RCC 7860 (cell line): ENCODE results near the gene DIP2C.
"Not testable (repeated sequence)": the region's sequence is repeated elsewhere in the genome, so short reads cannot be mapped to it uniquely, and the experiment has no call there.

Experiments used
- DNase-seq: peaks from one replicate; pipeline ENCODE4 v3.0.0-alpha.2; 2015; ENCODE audit warnings: low spot score
- FAIRE-seq: peaks from 2 replicates; lab custom pipeline; 2012; peaks lifted over from hg19 to GRCh38; lab: Jason Lieb, UNC

DIP2C gene

DNA sequence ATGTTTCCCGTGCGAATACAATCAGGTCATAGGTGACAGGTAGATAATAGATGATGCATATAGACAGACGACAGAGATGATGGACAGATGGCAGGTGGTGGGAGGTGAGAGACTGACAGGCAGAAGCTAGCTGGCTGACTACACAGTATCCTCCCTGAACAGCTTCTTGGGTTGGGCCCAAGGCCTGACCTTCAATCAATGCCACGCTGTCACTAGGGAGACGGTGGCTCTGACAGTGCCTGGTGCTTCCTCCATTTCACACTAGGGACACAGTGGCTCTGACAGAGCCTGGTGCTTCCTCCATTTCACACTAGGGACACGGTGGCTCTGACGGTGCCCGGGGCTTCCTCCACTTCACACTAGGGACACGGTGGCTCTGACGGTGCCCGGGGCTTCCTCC lies 200.1 kb downstream of the DIP2C start:
- DNase-seq: no peak
- no peak for FAIRE-seq

DNA sequence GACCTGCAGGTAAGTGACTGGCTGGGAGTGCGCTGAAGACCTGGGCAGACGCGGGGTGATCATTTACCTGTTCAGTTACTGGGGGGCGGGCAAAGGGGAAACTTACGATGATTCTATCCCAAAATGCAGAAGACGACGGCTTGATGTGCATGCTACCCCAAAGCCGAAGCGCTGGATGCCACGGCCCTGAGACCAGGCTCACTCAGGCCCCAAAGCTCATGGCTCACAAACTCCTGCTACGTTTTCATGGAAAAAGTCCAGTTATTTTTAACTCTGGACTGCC lies 200.6 kb downstream of the DIP2C start:
- DNase-seq (no peak), FAIRE-seq (no peak)

- DNase-seq (no peak), FAIRE-seq (no peak)
Observed at GRCh38 chr10:488081-488932, 201.2 kb downstream of the DIP2C start.

- FAIRE-seq (no peak), DNase-seq (no peak)
Observed at GRCh38 chr10:486666-487322, 202.7 kb downstream of the DIP2C start.

DNA sequence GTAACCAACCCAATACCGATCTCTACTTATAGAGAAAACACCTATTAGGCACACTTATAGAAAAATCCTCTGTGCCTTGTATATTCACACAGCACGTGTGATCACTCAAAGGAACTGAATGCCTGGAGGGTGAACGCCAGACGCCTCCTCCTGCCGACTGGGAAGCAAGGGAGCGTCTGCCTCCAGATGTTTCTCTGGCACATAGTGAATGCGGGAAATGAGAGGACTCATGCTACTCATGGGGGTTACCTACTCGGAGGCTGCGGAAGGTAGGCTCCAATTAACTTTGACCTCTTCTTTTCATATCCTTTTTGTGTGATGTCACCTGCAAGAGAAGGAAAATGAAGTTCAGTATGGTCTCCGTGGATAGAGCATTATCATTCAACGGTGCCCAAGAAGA lies 203.3 kb downstream of the DIP2C start:
- FAIRE-seq: no peak
- no peak for DNase-seq

GRCh38 chr10:485776-486175 lies 203.7 kb downstream of the DIP2C start:
- FAIRE-seq: no peak
- no peak for DNase-seq

- FAIRE-seq: no peak
- DNase-seq: no peak
Observed at GRCh38 chr10:484925-485661, 204.4 kb downstream of the DIP2C start.

DNA sequence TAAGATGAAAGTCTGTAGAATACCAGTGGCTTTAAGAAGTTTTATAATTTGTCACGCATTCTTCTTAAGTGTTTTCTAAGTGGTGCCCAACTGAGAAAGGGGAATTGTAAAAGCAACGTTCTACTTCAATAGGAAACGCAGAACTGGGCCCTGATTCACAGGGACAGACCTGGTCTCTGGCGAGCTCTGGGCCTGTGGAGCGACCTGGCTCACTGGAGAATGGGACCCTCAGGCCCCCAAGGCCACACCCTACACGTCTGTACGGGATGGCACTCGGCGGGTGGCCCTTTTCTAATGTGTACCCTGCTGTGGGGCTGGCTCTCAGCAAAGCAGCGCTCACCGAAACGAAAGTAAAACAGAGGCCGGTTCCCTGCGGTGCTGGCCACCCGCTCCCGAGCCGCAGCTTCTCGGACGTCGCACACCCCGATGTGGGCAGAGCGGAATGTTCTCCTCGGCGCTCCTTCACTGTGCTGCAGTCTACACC lies 205.0 kb downstream of the DIP2C start:
- no peak for FAIRE-seq
- no peak for DNase-seq

DNA sequence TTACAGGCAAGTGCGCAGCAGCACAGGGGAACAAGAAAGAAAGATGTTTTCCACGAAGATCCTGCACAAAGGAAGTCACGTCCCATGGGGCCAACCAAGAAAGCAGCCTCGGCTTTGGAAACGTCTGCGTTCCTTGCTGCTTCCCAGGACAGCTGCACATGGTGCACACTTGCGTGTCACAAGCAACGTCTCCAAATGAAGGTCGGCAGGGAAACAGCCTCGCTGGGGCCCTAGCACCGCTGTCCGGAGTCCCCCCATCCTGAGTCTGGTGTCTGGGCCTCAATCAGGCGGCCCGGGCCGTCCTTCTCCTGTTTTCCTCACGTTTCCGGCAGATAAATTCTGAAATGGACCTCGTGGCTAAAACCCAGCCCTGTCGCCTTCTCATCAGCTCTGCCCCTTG lies 206.2 kb downstream of the DIP2C start:
- DNase-seq (no peak), FAIRE-seq (no peak)

- no peak for FAIRE-seq
- DNase-seq: no peak
Observed at GRCh38 chr10:482848-483247, 206.6 kb downstream of the DIP2C start.

DNA sequence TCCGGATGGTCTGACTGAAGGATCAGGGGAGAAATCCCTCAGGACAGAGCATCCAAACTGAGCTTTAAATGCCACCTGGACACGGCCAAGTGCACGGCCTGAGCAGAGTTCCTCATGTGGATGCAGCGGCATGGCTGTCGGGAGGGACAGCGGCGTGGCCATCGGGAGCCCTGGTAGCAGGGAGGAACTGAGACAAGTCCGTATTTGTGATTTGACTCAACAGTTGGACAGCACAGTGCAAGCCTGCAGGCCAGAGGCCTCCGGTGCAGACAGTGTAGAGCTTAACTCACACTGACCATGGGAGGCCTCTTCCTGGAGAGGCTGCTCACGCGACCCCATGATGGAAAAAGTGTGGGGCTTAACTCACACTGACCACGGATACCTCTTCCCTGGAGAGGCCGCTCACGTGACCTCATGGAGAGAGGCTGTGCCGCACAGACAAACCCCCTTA lies 207.4 kb downstream of the DIP2C start:
- DNase-seq: no peak
- no peak for FAIRE-seq

DNA sequence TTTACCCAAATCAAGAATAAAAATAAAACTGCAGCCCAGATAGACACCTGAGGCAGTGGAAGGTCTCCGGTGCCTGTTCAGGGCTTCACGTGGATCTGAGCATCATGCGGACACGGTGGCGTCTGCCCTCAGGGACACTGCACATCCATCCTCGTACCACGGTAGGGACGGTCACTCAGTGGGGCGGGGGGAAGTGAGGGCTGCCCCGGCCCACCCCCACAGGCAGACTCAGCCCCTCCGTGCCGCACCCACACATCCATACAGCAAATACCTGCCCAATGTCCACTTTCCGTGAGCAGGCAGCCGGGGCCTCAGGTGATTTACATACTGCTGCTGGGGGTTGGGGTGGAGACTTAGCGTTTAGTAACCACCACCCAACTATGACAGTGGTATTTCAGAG lies 207.8 kb downstream of the DIP2C start:
- DNase-seq (no peak), FAIRE-seq (no peak)

- no peak for DNase-seq
- no peak for FAIRE-seq
Observed at GRCh38 chr10:480928-481552, 208.4 kb downstream of the DIP2C start.

DNA sequence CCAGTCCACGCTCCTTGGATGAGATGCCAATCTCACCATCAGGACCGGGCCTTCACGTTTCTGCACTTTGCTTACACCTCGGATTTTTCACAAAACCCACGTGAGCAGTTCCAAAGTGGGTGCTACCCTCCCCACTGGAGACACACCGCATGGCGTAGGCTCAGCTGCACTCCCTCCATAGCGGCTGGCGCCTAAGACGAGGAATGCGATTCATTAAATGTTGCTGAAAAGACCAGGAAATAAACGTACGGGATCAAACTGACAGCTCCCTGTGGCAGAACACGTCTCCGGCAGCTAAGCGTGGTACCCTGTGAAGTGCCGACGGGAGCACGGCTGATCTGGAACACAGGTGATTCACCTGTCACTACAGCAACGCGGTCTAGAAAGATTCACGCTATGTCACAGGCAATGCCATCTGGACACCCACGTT lies 209.0 kb downstream of the DIP2C start:
- no peak for DNase-seq
- no peak for FAIRE-seq

DNA sequence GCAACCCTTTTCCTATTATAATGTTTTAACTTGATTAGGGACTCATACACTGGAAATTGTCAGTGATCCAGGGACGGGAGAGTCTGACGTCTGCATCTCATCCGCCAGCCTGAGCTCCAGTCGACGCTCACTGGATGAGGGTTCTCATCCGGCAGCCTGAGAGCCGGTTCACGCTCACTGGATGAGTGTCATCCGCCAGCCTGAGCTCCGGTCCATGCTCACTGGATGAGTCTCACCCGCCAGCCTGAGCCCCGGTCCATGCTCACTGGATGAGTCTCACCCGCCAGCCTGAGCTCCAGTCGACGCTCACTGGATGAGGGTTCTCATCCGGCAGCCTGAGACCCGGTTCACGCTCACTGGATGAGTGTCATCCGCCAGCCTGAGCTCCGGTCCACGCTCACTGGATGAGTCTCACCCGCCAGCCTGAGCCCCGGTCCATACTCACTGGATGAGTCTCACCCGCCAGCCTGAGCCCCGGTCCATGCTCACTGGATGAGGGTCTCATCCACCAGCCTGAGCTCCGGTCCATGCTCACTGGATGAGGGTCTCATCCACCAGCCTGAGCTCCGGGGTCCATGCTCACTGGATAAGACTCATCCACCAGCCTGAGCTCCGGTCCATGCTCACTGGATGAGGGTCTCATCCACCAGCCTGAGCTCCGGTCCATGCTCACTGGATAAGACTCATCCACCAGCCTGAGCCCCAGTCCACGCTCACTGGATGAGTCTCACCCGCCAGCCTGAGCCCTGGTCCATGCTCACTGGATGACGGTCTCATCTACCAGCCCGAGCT lies 209.6 kb downstream of the DIP2C start:
- not testable (repeated sequence) for DNase-seq, FAIRE-seq

- FAIRE-seq: no peak
- no peak for DNase-seq
Observed at GRCh38 chr10:478471-479245, 210.8 kb downstream of the DIP2C start.

DNA sequence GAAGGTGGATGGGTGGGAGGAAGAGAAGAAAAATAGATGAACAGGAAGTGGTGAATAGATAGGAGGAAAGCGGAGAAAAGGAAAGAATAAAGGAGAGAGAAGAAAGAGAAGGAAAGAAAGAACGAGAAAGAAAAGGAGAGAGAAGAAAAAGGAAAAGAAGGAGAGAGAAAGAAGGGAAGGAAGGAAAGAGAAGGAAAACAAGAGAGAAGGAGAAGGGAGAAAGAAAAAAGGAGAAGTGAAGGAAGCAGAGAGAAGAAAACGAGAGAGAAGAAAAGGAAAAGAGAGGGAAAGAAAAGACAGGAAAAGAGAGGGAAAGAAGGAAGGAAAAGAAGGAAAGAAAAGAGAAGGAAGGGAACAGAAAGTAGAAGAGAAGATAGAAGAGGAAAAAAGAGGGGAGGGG lies 211.8 kb downstream of the DIP2C start:
- no peak for FAIRE-seq
- DNase-seq: no peak

DNA sequence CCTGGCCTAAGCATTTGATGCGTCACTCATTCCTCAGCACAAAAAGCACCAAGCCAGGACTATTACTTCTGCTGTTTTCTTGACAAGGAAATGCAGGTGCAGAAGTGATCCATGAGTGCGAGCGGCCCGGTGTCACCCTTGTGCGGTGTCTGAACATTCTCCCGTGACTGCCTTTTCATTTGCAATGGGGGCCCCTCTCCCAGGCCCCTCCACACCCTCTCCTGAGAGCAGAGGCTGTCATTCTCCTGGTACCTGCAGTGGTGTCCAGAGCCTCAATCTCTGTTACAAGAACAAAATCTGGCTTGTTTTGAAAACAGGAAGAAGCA lies 213.1 kb downstream of the DIP2C start:
- FAIRE-seq: no peak
- no peak for DNase-seq

DNA sequence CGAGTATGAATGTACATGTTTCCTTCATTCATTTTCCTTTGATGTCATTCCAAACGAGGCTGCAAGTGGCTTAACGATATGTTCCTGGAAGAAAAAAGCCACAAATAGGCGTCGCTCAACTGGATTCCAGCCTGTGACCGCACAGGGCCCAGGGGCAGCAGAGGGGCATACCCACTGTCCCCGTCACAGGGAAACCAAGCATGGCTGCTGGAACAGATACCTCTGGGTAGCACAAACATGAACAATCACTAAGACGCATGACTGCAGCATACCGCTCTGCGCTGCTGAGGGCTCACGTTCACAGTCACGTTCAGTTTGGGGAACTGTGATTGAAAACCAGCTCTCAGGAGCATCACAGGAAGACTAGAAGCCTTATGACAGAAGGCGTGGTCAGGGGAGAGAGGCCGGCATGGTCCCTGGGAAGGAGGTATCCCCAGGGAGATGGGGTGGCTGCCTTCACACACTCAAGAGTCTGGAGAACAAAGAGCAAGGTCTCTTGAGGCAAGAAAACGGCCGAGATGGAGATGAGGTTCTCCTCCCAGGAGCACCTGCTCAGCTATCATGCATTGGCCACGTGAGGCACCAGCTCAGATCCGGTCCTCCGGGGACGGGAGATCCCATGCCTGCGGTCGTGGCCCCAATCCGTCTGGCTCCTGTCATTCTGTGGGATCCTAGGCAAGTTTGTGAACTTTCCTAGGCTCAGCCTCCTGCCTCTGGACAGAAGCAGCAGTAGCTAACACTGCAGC lies 213.6 kb downstream of the DIP2C start:
- FAIRE-seq (no peak), DNase-seq (no peak)
